Activated CD4-positive, alpha-beta T cell treated with anti-CD3 and anti-CD28 coated beads, Interleukin-2, amount 50 U/mL, for 4 hours (primary cell): ENCODE results near the gene LOXL4.

ENCODE experiments used
- DNase-seq, 2 experiments: peaks; one replicate each; pipeline ENCODE4 v3.0.0-alpha.2; 2020

The LOXL4 gene

DNA sequence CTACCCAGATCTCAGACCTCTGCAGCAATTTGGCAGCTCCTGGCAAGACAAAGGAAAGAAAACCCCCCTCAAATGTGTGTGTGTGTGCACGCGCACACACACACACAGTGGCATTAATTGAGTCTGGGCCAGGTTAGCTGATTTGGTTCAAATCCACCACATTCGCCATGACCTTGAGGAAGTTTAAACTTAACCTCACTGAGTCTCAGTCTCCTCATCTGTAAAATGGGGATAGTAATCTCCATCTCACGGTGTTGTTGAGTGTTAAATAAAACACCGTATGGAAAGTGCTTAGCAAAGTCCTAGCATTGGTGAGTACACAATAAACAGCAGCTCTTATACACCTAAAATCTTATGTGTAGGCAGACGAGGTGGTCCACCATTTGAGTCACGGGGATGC is 4.9 kb downstream of the LOXL4 start:
- no peak for DNase-seq

GRCh38 chr10:98262571-98262970 is 5.4 kb downstream of the LOXL4 start:
- no peak for DNase-seq

DNA sequence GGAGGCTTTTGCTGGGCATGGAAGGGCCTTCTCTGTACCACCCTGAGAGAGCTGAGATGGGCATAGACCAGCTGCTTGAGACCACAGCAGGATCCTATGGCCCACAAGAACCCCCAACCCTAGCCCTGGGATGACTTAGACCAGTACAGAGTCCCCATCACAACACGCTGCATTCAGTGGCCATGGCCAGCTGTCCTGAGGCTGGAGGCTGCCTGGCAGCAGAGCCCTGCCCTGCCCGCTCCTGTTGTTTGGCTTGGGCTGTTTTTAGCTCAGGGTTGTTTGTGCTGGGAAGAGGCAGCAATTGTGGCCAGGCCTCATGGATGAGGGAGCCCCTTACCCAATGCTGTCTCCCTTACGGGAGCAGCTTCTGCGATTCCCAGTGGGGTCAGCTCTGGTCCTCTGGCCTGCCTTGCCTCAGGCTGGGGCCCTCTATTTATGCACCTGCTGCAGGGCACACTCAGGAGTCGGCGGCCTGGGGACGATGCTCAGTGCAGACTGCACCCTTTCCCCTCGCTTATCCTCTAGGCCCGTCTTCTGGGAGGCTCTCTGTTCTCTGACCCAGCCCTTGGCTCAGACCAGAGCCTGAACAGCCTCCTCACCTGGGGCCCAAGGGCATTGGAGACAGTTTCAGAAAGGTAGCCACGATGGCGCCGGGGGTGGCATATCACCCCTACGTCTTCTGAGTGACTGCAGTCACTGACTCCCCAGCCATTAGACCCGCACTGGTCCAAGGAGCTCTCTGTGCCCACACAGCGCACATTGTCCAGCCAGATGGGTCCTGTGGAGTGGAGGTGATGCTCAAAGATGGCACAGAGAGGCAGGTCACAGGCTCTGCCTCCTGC is 6.3 kb downstream of the LOXL4 start:
- DNase-seq = no peak

- no peak for DNase-seq
Observed at GRCh38 chr10:98260752-98261151, 7.2 kb downstream of the LOXL4 start.

DNA sequence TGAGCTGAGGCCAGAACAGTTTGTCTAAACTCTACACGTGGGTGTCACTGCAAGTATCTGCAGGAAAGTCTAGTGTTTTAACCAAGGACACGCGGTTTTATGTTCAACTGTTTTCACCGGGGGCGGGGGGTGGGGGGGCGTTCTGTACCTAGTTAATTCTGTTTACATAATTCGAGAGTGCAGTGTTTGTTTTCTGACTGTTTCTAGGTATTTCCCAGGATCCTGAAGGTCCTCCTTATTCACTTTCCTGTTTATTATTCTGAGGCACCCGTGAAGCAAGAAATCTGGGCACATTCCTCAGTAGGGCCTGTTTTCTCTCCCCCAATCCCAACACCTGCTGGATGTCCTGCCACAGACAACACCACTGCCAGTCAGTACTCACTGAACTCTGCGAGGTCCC is 7.6 kb downstream of the LOXL4 start:
- no peak for DNase-seq

DNA sequence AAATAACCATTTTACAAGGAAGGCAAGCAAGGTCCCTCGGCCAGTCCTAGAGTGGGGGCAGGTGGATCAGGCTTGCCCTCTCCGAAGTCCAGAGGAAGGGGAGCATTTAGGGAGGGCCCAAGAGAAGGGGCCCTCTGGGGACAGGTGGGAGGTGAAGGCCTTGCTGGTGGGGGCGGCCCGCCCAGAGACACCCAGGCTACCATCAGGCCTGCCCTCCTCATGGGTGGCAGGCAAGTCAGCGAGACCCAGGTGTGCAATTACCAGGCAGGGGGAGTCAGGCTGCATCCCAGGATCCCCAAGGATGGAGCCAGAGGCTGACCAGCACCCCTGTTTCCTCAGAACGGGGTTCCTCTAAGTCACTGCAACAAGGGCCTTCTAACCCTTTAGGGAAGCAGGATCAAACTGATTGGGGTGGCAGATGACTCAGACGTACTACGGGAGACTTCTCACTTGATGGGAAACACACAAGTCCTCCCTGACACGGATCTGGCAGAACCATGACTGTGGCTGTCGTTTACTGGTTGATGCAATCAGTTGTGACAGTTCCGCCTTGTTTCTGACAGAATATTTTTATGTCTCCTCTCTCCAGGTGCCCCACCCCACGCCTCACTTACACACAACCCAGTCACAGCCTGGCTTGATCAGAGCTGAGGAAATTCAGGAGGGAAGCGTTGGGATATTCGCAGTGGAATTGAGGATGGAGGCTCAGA is 8.2 kb downstream of the LOXL4 start:
- DNase-seq = no peak

- DNase-seq = no peak
Observed at GRCh38 chr10:98258683-98259454, 9.1 kb downstream of the LOXL4 start.

GRCh38 chr10:98257961-98258360 is 10.0 kb downstream of the LOXL4 start:
- DNase-seq = no peak

DNA sequence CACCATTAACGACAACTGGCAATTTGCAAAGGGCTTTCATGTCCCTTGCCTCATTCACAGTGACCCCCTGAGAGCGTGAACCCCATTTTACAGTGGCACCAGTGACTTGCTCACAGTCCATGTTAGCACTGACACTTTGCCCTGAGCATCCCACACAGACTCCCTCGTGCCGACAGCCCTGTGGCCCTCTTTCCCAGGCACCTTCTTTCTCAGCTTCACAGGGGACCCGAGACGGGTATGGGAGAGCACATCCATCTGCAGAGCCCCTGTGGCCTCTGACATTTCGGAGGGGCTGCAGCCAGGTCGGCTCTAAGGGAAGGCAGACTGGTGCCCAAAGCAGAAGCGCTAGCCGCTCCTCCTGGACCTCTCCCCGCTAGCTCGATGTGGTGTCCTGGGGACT is 10.8 kb downstream of the LOXL4 start:
- DNase-seq = no peak

DNA sequence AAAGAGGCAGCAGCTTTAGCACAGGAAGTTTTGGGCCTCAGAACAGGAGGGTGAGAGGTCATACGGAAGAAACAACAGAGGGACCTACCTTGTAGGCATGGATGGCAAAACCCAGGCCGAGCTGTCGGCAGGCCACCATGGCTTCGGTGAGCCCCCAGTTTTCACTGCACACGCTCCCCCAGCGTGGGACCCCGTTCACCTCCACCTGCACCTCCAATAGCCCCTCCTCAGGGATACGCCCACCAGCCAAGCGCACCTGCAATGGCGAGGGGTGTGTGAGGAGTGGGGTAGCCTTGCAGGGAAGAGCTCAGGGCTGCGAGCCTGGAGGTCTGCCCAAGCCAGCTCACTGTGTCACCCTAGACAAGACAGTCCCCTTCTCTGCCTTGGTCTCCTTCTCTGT is 11.3 kb downstream of the LOXL4 start:
- DNase-seq = no peak

DNA sequence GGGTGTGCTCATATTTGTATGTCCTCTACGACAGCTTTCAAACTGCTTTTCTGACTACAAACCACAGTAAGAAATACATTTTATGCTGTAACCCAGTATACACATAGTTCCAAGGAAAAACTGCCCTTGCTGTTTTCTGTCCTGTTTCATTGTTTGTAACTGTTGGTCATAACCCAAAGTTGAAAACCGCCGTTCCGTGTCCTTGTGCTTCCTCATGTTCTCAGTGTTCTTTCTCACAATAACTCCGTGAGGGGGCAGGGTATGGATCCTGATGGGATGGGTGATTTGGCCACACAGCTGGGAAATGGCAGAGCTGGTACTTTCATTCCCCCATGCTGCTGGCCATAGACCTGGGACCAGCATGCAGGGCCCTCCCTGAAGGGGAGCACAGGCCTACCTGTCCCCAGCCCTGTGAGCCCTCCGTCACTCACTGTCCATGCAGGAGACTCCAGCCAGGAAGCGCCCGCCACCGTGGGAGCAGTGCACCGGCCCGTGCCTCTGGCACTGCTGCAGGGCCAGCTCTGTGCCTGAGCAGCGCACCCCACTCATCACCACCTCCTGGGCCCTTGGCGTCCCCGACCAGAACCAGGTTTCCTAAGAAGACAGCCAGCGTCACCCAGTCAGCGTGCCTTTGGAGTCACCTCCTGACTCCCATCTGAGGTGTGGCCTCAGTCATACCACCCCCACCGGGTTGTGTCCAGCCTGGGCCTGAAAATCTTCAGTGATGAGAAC is 12.7 kb downstream of the LOXL4 start:
- DNase-seq = no peak

- DNase-seq = no peak
Observed at GRCh38 chr10:98254234-98254974, 13.6 kb downstream of the LOXL4 start.

- DNase-seq = no peak
Observed at GRCh38 chr10:98253499-98253898, 14.5 kb downstream of the LOXL4 start.

- DNase-seq = no peak
Observed at GRCh38 chr10:98252464-98252863, 15.5 kb downstream of the LOXL4 start.

DNA sequence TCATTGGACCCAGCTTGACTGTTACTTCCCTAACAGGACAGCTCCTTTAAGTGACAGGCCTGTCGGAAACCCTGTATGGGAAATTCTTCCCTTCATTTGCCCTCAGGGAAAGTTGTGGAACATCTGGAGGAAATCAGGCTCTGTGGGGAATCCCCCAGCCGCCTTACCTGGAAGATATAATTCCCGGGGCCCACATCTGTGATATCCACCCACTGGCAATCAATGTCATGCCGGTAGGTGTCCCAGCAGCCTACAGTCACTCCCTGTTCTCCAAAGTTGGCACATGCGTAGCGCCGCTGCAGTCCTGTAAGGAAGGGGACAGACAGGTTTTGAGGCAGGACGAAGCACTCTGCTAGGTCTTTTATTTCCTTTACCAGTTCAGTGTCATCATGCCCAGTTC is 16.6 kb downstream of the LOXL4 start:
- DNase-seq = no peak

- DNase-seq = no peak
Observed at GRCh38 chr10:98249134-98249533, 18.9 kb downstream of the LOXL4 start.

DNA sequence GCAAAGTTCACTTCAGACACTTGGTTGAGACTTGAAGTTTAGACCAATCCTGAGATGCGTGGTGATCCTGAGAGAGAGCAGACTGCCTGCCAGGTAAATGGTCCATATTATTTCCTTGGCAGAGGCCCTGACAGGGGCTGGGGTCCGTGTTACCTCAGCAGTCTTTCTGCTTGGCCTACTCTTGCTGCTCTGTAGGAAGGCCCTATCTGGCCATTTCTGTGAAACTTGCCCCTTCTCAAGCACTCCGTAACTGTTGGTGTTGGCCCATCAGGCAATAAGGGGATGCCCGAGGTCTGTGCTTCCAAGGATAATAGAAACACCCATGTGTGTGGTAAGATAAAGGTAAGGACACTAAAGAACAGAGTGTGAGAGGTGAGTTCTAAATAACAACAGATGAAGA is 20.0 kb downstream of the LOXL4 start:
- no peak for DNase-seq

GRCh38 chr10:98246911-98247805 is 20.8 kb downstream of the LOXL4 start:
- no peak for DNase-seq

- no peak for DNase-seq
Observed at GRCh38 chr10:98244586-98244985, 23.4 kb downstream of the LOXL4 start.

GRCh38 chr10:98244141-98244540 is 23.9 kb downstream of the LOXL4 start:
- no peak for DNase-seq

DNA sequence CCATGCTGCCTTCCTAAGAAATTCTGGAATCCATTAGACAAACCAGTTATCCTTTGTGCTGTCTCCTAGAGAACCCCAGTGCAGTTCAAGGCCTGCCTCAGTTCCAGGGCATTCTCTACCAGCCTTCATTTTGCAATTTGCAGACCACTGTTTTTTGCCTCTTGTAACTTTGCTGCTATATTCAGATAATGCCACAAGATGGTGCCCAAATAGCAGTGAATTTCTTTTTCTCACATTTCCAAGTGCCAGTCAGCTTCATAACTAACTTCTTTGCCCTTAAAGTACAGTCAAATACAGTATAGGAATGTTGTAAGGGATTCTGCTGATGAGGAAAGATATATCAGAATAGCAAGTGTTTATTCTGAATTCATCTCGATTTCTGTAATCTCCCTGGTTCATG is 25.2 kb downstream of the LOXL4 start:
- DNase-seq = no peak
